SK-N-SH treated with all-trans-retinoic acid at 6 μM for 48 hours (cell line): ENCODE measurements around the gene OSGEPL1.

Source experiments
- CREB5 ChIP-seq: fragments of 250-450 bp; sonication (Bioruptor Pico); IDR thresholded peaks from 2 replicates; pipeline ENCODE4 v1.5.1; 2020; ENCODE audit warnings: low read depth, mild to moderate bottlenecking, moderate library complexity
- OSR1 ChIP-seq: fragments of 250-450 bp; sonication (Bioruptor Pico); IDR thresholded peaks from 2 replicates; pipeline ENCODE4 v1.8.0; 2022; ENCODE audit warnings: moderate library complexity, mild to moderate bottlenecking, inconsistent platforms
- POU6F1 ChIP-seq: fragments of 250-450 bp; sonication (Bioruptor Pico); IDR thresholded peaks from 2 replicates; pipeline ENCODE4 v1.8.0; 2021; ENCODE audit warnings: low read depth, mild to moderate bottlenecking, moderate library complexity, borderline replicate concordance
- PPARA ChIP-seq: fragments of 250-450 bp; sonication (Bioruptor Pico); IDR thresholded peaks from 2 replicates; pipeline ENCODE4 v1.5.0; 2020; ENCODE audit warnings: mild to moderate bottlenecking, borderline replicate concordance
- TSHZ2 ChIP-seq: fragments of 250-450 bp; sonication (Bioruptor Pico); IDR thresholded peaks from 2 replicates; pipeline ENCODE4 v1.5.0; 2020; ENCODE audit warnings: mild to moderate bottlenecking, moderate library complexity
- ZC3H10 ChIP-seq: fragments of 250-450 bp; sonication (Bioruptor Pico); IDR thresholded peaks from 2 replicates; pipeline ENCODE4 v1.5.1; 2021; ENCODE audit warnings: mild to moderate bottlenecking, moderate library complexity
- ZFP30 ChIP-seq: fragments of 450-650 bp; formaldehyde crosslinking; IDR thresholded peaks from 2 replicates; pipeline ENCODE4 v1.5.0; 2022; ENCODE audit warnings: mild to moderate bottlenecking, moderate library complexity
- TF ChIP-seq, protein P1 (sequence below): fragments of 250-450 bp; sonication (Bioruptor Pico); IDR thresholded peaks from 2 replicates; pipeline ENCODE4 v1.5.1; 2021; ENCODE audit warnings: mild to moderate bottlenecking, moderate library complexity

- TF ChIP-seq TSHZ2 (CRISPR knock-in tag) (no peak), OSR1 (CRISPR knock-in tag) (no peak), PPARA (CRISPR knock-in tag) (no peak), POU6F1 (CRISPR knock-in tag) (no peak), ZC3H10 (CRISPR knock-in tag) (no peak), ZFP30 (CRISPR knock-in tag) (no peak), CREB5 (no peak)
- TF ChIP-seq, protein P1, sequence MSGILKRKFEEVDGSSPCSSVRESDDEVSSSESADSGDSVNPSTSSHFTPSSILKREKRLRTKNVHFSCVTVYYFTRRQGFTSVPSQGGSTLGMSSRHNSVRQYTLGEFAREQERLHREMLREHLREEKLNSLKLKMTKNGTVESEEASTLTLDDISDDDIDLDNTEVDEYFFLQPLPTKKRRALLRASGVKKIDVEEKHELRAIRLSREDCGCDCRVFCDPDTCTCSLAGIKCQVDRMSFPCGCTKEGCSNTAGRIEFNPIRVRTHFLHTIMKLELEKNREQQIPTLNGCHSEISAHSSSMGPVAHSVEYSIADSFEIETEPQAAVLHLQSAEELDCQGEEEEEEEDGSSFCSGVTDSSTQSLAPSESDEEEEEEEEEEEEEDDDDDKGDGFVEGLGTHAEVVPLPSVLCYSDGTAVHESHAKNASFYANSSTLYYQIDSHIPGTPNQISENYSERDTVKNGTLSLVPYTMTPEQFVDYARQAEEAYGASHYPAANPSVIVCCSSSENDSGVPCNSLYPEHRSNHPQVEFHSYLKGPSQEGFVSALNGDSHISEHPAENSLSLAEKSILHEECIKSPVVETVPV (CRISPR knock-in tag), result no peak
These were observed 36.9 kb upstream of the OSGEPL1 start for GRCh38 chr2:189799531-189799930.
